ENCODE measurements around the gene PHLPP1.

DNA sequence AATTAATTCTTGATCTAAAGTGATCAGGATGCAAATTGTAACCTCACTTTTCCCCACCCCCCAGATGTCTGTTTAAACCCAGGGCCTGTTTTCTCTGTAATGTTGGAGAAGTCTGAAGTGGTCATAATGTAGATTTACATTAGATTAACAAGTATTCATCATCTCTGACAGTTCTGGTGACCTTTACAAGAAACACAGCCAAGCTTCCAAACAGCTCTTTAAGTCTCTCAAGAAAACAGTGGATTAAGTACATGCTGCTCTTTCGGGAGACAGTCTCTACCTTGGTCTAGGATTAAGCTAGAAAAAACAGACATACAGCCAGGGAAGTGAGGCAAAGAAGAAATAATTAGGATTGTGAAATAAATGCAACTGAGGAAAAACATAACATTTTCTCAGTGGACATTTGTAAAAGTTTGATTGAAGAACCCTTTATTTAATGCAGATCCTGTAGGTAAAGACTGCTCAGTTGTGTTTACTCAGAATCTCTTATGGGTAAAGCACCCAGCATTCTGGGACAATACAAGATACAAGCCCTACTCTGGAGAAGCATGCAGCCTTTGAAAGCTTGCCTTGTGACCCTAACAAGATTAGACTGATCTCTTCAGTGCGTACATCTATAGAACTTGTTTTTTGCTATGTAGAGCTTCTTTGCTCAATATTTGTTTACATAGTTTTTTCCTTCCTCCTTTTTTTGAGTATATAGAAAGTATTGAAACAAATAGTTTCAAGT lies 203.9 kb downstream of the PHLPP1 start:
- TF ChIP-seq, protein P1, sequence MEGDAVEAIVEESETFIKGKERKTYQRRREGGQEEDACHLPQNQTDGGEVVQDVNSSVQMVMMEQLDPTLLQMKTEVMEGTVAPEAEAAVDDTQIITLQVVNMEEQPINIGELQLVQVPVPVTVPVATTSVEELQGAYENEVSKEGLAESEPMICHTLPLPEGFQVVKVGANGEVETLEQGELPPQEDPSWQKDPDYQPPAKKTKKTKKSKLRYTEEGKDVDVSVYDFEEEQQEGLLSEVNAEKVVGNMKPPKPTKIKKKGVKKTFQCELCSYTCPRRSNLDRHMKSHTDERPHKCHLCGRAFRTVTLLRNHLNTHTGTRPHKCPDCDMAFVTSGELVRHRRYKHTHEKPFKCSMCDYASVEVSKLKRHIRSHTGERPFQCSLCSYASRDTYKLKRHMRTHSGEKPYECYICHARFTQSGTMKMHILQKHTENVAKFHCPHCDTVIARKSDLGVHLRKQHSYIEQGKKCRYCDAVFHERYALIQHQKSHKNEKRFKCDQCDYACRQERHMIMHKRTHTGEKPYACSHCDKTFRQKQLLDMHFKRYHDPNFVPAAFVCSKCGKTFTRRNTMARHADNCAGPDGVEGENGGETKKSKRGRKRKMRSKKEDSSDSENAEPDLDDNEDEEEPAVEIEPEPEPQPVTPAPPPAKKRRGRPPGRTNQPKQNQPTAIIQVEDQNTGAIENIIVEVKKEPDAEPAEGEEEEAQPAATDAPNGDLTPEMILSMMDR (IDR thresholded peaks at IDR 0.05; ENCODE audit: low read depth, low read length) = no peak
- no peak for TF ChIP-seq EZH2phosphoT487 (IDR thresholded peaks at IDR 0.05; ENCODE audit: low read depth)
